Measurements from ENCODE around the gene ZNF618.

DNA sequence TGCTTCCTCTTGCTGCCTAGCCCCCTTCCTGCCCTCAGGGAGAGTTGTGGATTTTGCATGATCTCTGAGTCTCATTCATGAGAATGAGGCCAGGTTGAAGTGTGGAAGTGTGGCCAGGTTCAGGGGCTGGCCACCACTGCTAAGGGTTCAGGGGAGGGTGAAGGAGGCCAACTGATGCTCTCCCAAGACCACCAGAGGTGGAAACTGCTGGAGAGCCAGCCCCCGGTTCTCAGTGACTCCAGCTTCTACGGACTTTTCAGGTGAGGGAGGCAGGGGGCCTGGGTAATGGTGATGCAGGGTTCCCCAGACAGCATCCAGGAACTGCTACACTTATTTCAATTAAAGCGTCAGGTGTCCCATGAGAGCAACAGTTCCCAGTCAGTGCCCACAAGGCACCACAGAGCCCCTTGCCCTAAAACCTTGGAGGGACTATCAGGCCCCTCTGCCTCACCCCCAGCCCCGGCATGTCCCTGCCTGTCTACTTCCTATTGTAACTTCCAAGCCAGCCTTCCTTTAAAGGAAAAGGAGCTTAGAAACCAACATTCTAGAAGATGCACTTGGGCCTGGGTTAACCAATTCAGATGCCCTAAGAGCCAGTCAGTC, 151.9 kb downstream of the ZNF618 start:
- TF ChIP-seq, protein P1, sequence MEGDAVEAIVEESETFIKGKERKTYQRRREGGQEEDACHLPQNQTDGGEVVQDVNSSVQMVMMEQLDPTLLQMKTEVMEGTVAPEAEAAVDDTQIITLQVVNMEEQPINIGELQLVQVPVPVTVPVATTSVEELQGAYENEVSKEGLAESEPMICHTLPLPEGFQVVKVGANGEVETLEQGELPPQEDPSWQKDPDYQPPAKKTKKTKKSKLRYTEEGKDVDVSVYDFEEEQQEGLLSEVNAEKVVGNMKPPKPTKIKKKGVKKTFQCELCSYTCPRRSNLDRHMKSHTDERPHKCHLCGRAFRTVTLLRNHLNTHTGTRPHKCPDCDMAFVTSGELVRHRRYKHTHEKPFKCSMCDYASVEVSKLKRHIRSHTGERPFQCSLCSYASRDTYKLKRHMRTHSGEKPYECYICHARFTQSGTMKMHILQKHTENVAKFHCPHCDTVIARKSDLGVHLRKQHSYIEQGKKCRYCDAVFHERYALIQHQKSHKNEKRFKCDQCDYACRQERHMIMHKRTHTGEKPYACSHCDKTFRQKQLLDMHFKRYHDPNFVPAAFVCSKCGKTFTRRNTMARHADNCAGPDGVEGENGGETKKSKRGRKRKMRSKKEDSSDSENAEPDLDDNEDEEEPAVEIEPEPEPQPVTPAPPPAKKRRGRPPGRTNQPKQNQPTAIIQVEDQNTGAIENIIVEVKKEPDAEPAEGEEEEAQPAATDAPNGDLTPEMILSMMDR (IDR thresholded peaks at IDR 0.05 in 4 of 5, conservative IDR thresholded peaks at IDR 0.05 in 1 of 5), result no peak
- TF ChIP-seq POLR2A (IDR thresholded peaks at IDR 0.05), result no peak
